Measurements from ENCODE around the gene SH3GL2.

- TF ChIP-seq CTCF (conservative IDR thresholded peaks at IDR 0.05; ENCODE audit: low read length) (no peak), EZH2phosphoT487 (IDR thresholded peaks at IDR 0.05; ENCODE audit: borderline replicate concordance) (no peak)
These were observed 255.0 kb downstream of the SH3GL2 start for GRCh38 chr9:17833846-17834245.
